GM12878 (cell line): ENCODE data around the gene FAM83G. TPM values are rescaled to one million over a fixed set of nuclear protein-coding genes. Genes with fewer than 3 reads are reported as not detected.

Experiments
- ASH2L ChIP-seq: fragments of 300-600, 200-600 bp; sonication (generic); IDR thresholded peaks from 2 replicates; pipeline ENCODE4 v1.6.1; 2017; ENCODE audit warnings: low read depth, mild to moderate bottlenecking, borderline replicate concordance
- ATF7 ChIP-seq: fragments of 450-650 bp; IDR thresholded peaks from 2 replicates; pipeline ENCODE4 v1.6.1; 2016; ENCODE audit warnings: low read depth, mild to moderate bottlenecking
- CBFB ChIP-seq: IDR thresholded peaks from 2 replicates; pipeline ENCODE4 v1.6.1; 2016; ENCODE audit warnings: antibody characterized with exemption, low read depth
- CEBPB ChIP-seq, 2 experiments: fragments of 150-350 bp in 1 of 2; IDR thresholded peaks; 2 replicates each; pipeline ENCODE4 v1.6.1; 2012 to 2014; ENCODE audit warnings: low read depth in 2 of 2, low read length in 2 of 2, borderline replicate concordance in 1 of 2, inconsistent platforms in 1 of 2
- CREB1 ChIP-seq: IDR thresholded peaks from 2 replicates; pipeline ENCODE4 v1.6.1; 2012; ENCODE audit warnings: low read depth, mild to moderate bottlenecking, inconsistent platforms
- MEF2A ChIP-seq: IDR thresholded peaks from 2 replicates; pipeline ENCODE4 v1.6.1; 2011; ENCODE audit warnings: low read depth, mild to moderate bottlenecking, low read length, moderate library complexity; ENCODE audit not compliant: insufficient read depth
- MTA2 ChIP-seq: fragments of 450-650 bp; IDR thresholded peaks from 2 replicates; pipeline ENCODE4 v1.6.1; 2016; ENCODE audit warnings: low read depth, mild to moderate bottlenecking, moderate library complexity
- MYC ChIP-seq: IDR thresholded peaks from 2 replicates; pipeline ENCODE4 v1.6.1; 2011; ENCODE audit warnings: mild to moderate bottlenecking, low read length, moderate library complexity, inconsistent platforms; ENCODE audit not compliant: insufficient read depth, insufficient replicate concordance, insufficient read length, severe bottlenecking
- NFYB ChIP-seq: IDR thresholded peaks from 2 replicates; pipeline ENCODE4 v1.6.1; 2011; ENCODE audit warnings: low read depth, mild to moderate bottlenecking, low read length, improper control_type of control experiment, moderate library complexity; ENCODE audit not compliant: insufficient read depth
- PBX3 ChIP-seq: IDR thresholded peaks from 2 replicates; pipeline ENCODE4 v1.6.1; 2011; ENCODE audit warnings: mild to moderate bottlenecking, low read depth, low read length, moderate library complexity; ENCODE audit not compliant: insufficient replicate concordance
- PML ChIP-seq: IDR thresholded peaks from 2 replicates; pipeline ENCODE4 v1.6.1; 2012; ENCODE audit warnings: low read length, inconsistent platforms
- ZNF592 ChIP-seq: fragments of 450-650 bp; IDR thresholded peaks from 2 replicates; pipeline ENCODE4 v1.6.1; 2017; ENCODE audit warnings: mild to moderate bottlenecking, moderate library complexity
- polyA plus RNA-seq, 11 experiments: library from polyadenylated mRNA; depleted of rRNA in 4 of 11; unstranded in 6 of 11; stranded (reverse) in 5 of 11; fragments of >200 nt; fragmentation: Nextera tagmentation in 4 of 11; fragmentation: Illumina TruSeq in 1 of 11; extraction: Ambion mirVana in 4 of 11; extraction: Trizol in 1 of 11; gene quantifications; 1 replicate in 1 of 11; 2 replicates in 10 of 11; pipeline versions ENCODE4 v1.2.1 to v1.2.3, GENCODE V29; 2011 to 2016; ENCODE audit warnings: inconsistent platforms in 2 of 11, missing spikeins in 2 of 11, low read depth in 1 of 11
- total RNA-seq, 4 experiments: library from RNA; depleted of rRNA in 3 of 4; stranded (reverse); fragments of >200 nt in 3 of 4; fragmentation: Illumina TruSeq in 1 of 4; extraction: Trizol in 1 of 4; gene quantifications; 2 replicates each; pipeline versions ENCODE4 v1.2.1 to v1.2.3, GENCODE V29; 2013 to 2021
- TF ChIP-seq, protein P1 (sequence below): fragments of 450-650 bp; IDR thresholded peaks from 2 replicates; pipeline ENCODE4 v1.6.1; 2016; ENCODE audit warnings: mild to moderate bottlenecking
- TF ChIP-seq, protein P2 (sequence below): fragments of 450-650 bp; IDR thresholded peaks from 2 replicates; pipeline ENCODE4 v1.6.1; 2017; ENCODE audit warnings: low read depth, mild to moderate bottlenecking, moderate library complexity
- TF ChIP-seq, protein P3 (sequence below): IDR thresholded peaks from 2 replicates; pipeline ENCODE4 v1.6.1; 2011; ENCODE audit warnings: borderline replicate concordance, low read depth, mild to moderate bottlenecking, moderate library complexity, mixed read lengths, low read length; ENCODE audit not compliant: insufficient read depth; ENCODE audit errors: extremely low read length
- TF ChIP-seq, protein P4 (sequence below), 3 experiments: IDR thresholded peaks in 2 of 3; conservative IDR thresholded peaks in 1 of 3; 2 replicates each; pipeline ENCODE4 v1.5.1; 2011; ENCODE audit warnings: low read depth in 3 of 3, low read length in 3 of 3, mild to moderate bottlenecking in 3 of 3, control low read depth in 2 of 3, moderate library complexity in 2 of 3, inconsistent platforms in 1 of 3, mixed read lengths in 1 of 3; ENCODE audit not compliant: control insufficient read depth in 2 of 3, insufficient read depth in 1 of 3; ENCODE audit errors: extremely low read depth in 1 of 3

FAM83G gene
- total and polyA plus RNA-seq, 10 of the 15 experiments (the other 5 are each of a cell fraction or from before 2014, with no cell fraction given) = 0.03 to 16.7 (median 6.5) TPM

DNA sequence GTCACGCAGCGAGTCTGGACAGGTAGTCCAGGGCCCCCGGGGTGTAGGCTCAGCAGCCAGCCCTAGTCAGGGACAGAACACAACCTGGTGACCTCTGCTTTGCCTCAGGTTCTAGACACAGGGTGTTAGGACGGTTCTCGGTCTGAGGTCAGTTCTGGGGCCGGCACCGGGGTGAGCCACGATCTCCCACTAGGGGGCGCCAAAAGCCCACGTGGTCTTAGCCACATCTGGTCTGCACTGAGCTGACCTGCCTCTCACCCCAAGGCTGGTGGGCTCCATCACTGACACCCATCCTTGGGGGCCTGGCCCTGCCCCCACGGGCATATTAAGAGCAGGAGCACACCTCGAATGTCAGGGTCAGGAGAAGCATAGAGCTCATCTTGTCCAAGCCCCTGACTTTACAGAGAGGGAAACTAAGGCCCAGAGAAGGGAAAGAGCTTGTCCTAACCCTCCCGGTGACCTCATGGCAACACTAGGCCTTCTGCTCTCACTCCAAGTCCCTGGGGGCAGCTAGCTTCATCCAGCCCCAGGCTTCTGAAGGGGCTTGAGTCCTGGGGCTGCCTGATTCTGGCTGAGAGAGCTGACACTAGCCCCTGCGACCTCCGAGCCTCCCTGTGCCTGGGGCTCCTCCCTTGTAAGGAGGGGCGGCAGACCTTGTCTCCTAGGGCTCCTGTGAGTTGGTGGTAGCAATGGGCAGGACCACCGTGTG lies 43.6 kb downstream of the FAM83G start (continued):
- TF ChIP-seq, protein P1, sequence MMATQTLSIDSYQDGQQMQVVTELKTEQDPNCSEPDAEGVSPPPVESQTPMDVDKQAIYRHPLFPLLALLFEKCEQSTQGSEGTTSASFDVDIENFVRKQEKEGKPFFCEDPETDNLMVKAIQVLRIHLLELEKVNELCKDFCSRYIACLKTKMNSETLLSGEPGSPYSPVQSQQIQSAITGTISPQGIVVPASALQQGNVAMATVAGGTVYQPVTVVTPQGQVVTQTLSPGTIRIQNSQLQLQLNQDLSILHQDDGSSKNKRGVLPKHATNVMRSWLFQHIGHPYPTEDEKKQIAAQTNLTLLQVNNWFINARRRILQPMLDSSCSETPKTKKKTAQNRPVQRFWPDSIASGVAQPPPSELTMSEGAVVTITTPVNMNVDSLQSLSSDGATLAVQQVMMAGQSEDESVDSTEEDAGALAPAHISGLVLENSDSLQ = no peak
- no peak for TF ChIP-seq ATF7
- TF ChIP-seq PML = no peak
- TF ChIP-seq ZNF592 = no peak; the same call in 1 of the 2 replicates
- TF ChIP-seq PBX3 = no peak
- TF ChIP-seq MEF2A = no peak
- TF ChIP-seq, protein P2, sequence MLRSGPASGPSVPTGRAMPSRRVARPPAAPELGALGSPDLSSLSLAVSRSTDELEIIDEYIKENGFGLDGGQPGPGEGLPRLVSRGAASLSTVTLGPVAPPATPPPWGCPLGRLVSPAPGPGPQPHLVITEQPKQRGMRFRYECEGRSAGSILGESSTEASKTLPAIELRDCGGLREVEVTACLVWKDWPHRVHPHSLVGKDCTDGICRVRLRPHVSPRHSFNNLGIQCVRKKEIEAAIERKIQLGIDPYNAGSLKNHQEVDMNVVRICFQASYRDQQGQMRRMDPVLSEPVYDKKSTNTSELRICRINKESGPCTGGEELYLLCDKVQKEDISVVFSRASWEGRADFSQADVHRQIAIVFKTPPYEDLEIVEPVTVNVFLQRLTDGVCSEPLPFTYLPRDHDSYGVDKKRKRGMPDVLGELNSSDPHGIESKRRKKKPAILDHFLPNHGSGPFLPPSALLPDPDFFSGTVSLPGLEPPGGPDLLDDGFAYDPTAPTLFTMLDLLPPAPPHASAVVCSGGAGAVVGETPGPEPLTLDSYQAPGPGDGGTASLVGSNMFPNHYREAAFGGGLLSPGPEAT = no peak
- no peak for TF ChIP-seq ASH2L
- no peak for TF ChIP-seq CEBPB (IDR thresholded peaks at IDR 0.05; ENCODE audit: borderline replicate concordance in 1 of 2, low read depth in 2 of 2, low read length in 2 of 2)
- TF ChIP-seq MYC = no peak
- TF ChIP-seq MTA2 = no peak; the same call in 1 of the 2 replicates
- TF ChIP-seq NFYB = no peak
- TF ChIP-seq, protein P3, sequence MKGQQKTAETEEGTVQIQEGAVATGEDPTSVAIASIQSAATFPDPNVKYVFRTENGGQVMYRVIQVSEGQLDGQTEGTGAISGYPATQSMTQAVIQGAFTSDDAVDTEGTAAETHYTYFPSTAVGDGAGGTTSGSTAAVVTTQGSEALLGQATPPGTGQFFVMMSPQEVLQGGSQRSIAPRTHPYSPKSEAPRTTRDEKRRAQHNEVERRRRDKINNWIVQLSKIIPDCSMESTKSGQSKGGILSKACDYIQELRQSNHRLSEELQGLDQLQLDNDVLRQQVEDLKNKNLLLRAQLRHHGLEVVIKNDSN = peak; percentile 76
- TF ChIP-seq, protein P4, sequence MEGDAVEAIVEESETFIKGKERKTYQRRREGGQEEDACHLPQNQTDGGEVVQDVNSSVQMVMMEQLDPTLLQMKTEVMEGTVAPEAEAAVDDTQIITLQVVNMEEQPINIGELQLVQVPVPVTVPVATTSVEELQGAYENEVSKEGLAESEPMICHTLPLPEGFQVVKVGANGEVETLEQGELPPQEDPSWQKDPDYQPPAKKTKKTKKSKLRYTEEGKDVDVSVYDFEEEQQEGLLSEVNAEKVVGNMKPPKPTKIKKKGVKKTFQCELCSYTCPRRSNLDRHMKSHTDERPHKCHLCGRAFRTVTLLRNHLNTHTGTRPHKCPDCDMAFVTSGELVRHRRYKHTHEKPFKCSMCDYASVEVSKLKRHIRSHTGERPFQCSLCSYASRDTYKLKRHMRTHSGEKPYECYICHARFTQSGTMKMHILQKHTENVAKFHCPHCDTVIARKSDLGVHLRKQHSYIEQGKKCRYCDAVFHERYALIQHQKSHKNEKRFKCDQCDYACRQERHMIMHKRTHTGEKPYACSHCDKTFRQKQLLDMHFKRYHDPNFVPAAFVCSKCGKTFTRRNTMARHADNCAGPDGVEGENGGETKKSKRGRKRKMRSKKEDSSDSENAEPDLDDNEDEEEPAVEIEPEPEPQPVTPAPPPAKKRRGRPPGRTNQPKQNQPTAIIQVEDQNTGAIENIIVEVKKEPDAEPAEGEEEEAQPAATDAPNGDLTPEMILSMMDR (IDR thresholded peaks at IDR 0.05 in 2 of 3, conservative IDR thresholded peaks at IDR 0.05 in 1 of 3; ENCODE audit: control insufficient read depth in 2 of 3, extremely low read depth in 1 of 3, insufficient read depth in 1 of 3, low read depth in 3 of 3, low read length in 3 of 3) = peak; percentile 93 to 95 (median 95); a peak in 5 of 6 replicates
- TF ChIP-seq CBFB = no peak
- TF ChIP-seq CREB1 = no peak
